Glutamatergic neuron (in vitro differentiated cells): ENCODE data around the gene MNX1. TPM values are rescaled to one million over a fixed set of nuclear protein-coding genes. Genes with fewer than 3 reads are reported as not detected.
A peak's percentile ranks its signal among the peaks of the same experiment; 100 is the strongest.

Experiments used
- DNase-seq: peaks from one replicate; pipeline ENCODE4 v3.0.0; 2022
- H3K27ac Mint-ChIP-seq: one replicate; pipeline ENCODE4 v1.8.0; 2020; ENCODE audit warnings: mild to moderate bottlenecking, mixed read lengths, inconsistent platforms; ENCODE audit not compliant: unreplicated experiment
- H3K27me3 Mint-ChIP-seq: one replicate; pipeline ENCODE4 v1.8.0; 2020; ENCODE audit warnings: mild to moderate bottlenecking, moderate library complexity, mixed read lengths, inconsistent platforms; ENCODE audit not compliant: unreplicated experiment
- H3K36me3 Mint-ChIP-seq: one replicate; pipeline ENCODE4 v1.8.0; 2020; ENCODE audit warnings: mild to moderate bottlenecking, mixed read lengths, inconsistent platforms; ENCODE audit not compliant: unreplicated experiment
- H3K4me1 Mint-ChIP-seq: one replicate; pipeline ENCODE4 v1.8.0; 2020; ENCODE audit warnings: mild to moderate bottlenecking, low read depth, mixed read lengths, inconsistent platforms; ENCODE audit not compliant: unreplicated experiment
- H3K4me3 Mint-ChIP-seq: one replicate; pipeline ENCODE4 v1.8.0; 2020; ENCODE audit warnings: mild to moderate bottlenecking, mixed read lengths, inconsistent platforms; ENCODE audit not compliant: unreplicated experiment
- H3K9me3 Mint-ChIP-seq: one replicate; pipeline ENCODE4 v1.8.0; 2020; ENCODE audit warnings: mild to moderate bottlenecking, moderate library complexity, mixed read lengths, inconsistent platforms; ENCODE audit not compliant: unreplicated experiment
- CTCF ChIP-seq: fragments of 200-600 bp; sonication (generic); IDR thresholded peaks from one replicate; pipeline ENCODE4 v1.5.0; 2021; ENCODE audit not compliant: partially characterized antibody, unreplicated experiment
- total RNA-seq: library from RNA; stranded (reverse); fragmentation: NEBNext Ultra II Directional; extraction: Animal tissue kit (Norgen Biotek cat#: 25700); gene quantifications from one replicate; pipeline ENCODE4 v1.2.1, GENCODE V29; 2021; ENCODE audit not compliant: unreplicated experiment

Gene MNX1
- total RNA-seq, 1 donor from 2014 or later: 0.59 TPM

- Mint-ChIP-seq H3K27ac (peak overlapping the region; percentile 64), H3K9me3 (peaks cover 15% of the 10 kb centered on the region), H3K36me3 (peaks cover 11% of the 10 kb centered on the region), H3K27me3 (peaks cover 9% of the 10 kb centered on the region), H3K4me1 (peaks cover 9% of the 10 kb centered on the region), H3K4me3 (peak overlapping the region; percentile 56)
- peak; percentile 68 for DNase-seq
- no peak for TF ChIP-seq CTCF
Measured at GRCh38 chr7:157041004-157041403, 30.5 kb upstream of the MNX1 start.

GRCh38 chr7:157037635-157038034, 27.2 kb upstream of the MNX1 start:
- H3K9me3 Mint-ChIP-seq: peaks cover 15% of the 10 kb centered on the region
- TF ChIP-seq CTCF: no peak
- peaks cover 14% of the 10 kb centered on the region for H3K36me3 Mint-ChIP-seq
- DNase-seq: no peak
- H3K27ac Mint-ChIP-seq: no peak overlapping the region
- peaks cover 9% of the 10 kb centered on the region for H3K4me1 Mint-ChIP-seq
- H3K27me3 Mint-ChIP-seq: peaks cover 4% of the 10 kb centered on the region
- no peak overlapping the region for H3K4me3 Mint-ChIP-seq

GRCh38 chr7:157037028-157037427, 26.6 kb upstream of the MNX1 start:
- Mint-ChIP-seq H3K27me3 (peaks cover 6% of the 10 kb centered on the region), H3K4me1 (peaks cover 9% of the 10 kb centered on the region), H3K4me3 (no peak overlapping the region), H3K9me3 (peaks cover 14% of the 10 kb centered on the region), H3K36me3 (peaks cover 14% of the 10 kb centered on the region), H3K27ac (no peak overlapping the region)
- TF ChIP-seq CTCF: no peak
- no peak for DNase-seq

- peaks cover 8% of the 10 kb centered on the region for H3K9me3 Mint-ChIP-seq
- TF ChIP-seq CTCF: no peak
- peaks cover 7% of the 10 kb centered on the region for H3K27me3 Mint-ChIP-seq
- DNase-seq: no peak
- no peak overlapping the region for H3K4me3 Mint-ChIP-seq
- peaks cover 14% of the 10 kb centered on the region for H3K36me3 Mint-ChIP-seq
- H3K27ac Mint-ChIP-seq: no peak overlapping the region
- H3K4me1 Mint-ChIP-seq: peaks cover 1% of the 10 kb centered on the region
Measured at GRCh38 chr7:157035979-157036378, 25.5 kb upstream of the MNX1 start.

- Mint-ChIP-seq H3K36me3 (peaks cover 14% of the 10 kb centered on the region), H3K27me3 (peaks cover 5% of the 10 kb centered on the region), H3K27ac (no peak overlapping the region), H3K9me3 (peaks cover 4% of the 10 kb centered on the region), H3K4me3 (no peak overlapping the region), H3K4me1 (no peaks in the 10 kb centered on the region)
- no peak for TF ChIP-seq CTCF
- DNase-seq: no peak
Measured at GRCh38 chr7:157035302-157035701, 24.8 kb upstream of the MNX1 start.
